ENCODE measurements around the gene PRKCZ.

The PRKCZ gene

GRCh38 chr1:2205191-2205952 lies 155.2 kb downstream of the PRKCZ start:
- H3K9me3 ChIP-seq (ENCODE audit: insufficient read depth, low read depth, low read length): peaks cover 2% of the 10 kb centered on the region
- peaks cover 6% of the 10 kb centered on the region for H3K79me2 ChIP-seq (ENCODE audit: control insufficient read depth, insufficient read depth, low read length, poor library complexity)
- no peak overlapping the region for H2BK5ac ChIP-seq (ENCODE audit: low read depth, low read length, poor library complexity)
- peaks cover 9 to 12% of the 10 kb centered on the region in 2 experiments for H3K4me1 ChIP-seq (ENCODE audit: control insufficient read depth in 1 of 2, insufficient read depth in 2 of 2, low read length in 2 of 2)
- H3K4me3 ChIP-seq (ENCODE audit: low read depth, low read length): peak overlapping the region; percentile 64
- WGBS (ENCODE audit: extremely low coverage, insufficient coverage, insufficient read length): no CpG with 5 or more reads among the region's 84 CpGs
- peak overlapping the region; percentile 83 for H4K8ac ChIP-seq (ENCODE audit: low read depth, low read length)
- peak; percentile 88 to 89 for DNase-seq
- peak overlapping the region; percentile 36 for H2AK5ac ChIP-seq (ENCODE audit: low read length)
- peak overlapping the region; percentile 34 for H2AFZ ChIP-seq (ENCODE audit: insufficient read depth, low read length, poor library complexity)
- no peaks in the 10 kb centered on the region for H3K36me3 ChIP-seq (ENCODE audit: control insufficient read depth in 1 of 2, insufficient read depth in 2 of 2, low read length in 2 of 2)
- H2BK120ac ChIP-seq (ENCODE audit: insufficient read depth, low read length, poor library complexity): peak overlapping the region; percentile 26
- H3K4me2 ChIP-seq (ENCODE audit: low read length): peak overlapping the region; percentile 75
- H3K14ac ChIP-seq (ENCODE audit: low read length): peak overlapping the region; percentile 68
- H3K79me1 ChIP-seq (ENCODE audit: low read length): peaks cover 8% of the 10 kb centered on the region
- H3K27me3 ChIP-seq (ENCODE audit: insufficient read depth, low read length): no peaks in the 10 kb centered on the region
- H3K23ac ChIP-seq (ENCODE audit: low read length): no peak overlapping the region
- H3K18ac ChIP-seq (ENCODE audit: low read length): peak overlapping the region; percentile 57
- H3K4ac ChIP-seq (ENCODE audit: low read depth, low read length): peak overlapping the region; percentile 13
- H3K9ac ChIP-seq (ENCODE audit: low read length): no peak overlapping the region
- H2BK12ac ChIP-seq (ENCODE audit: low read length): no peak overlapping the region
- H4K91ac ChIP-seq (ENCODE audit: low read depth, low read length): peak overlapping the region; percentile 31
- H3K27ac ChIP-seq (ENCODE audit: low read depth, low read length): peak overlapping the region; percentile 47
- H4K12ac ChIP-seq (ENCODE audit: low read depth, low read length): peak overlapping the region; percentile 43

- H3K4ac ChIP-seq (ENCODE audit: low read depth, low read length): no peak overlapping the region
- no CpG with 5 or more reads among the region's 16 CpGs for WGBS (ENCODE audit: extremely low coverage, insufficient coverage, insufficient read length)
- H2AFZ ChIP-seq (ENCODE audit: insufficient read depth, low read length, poor library complexity): no peak overlapping the region
- H3K14ac ChIP-seq (ENCODE audit: low read length): no peak overlapping the region
- peaks cover 6% of the 10 kb centered on the region for H3K79me2 ChIP-seq (ENCODE audit: control insufficient read depth, insufficient read depth, low read length, poor library complexity)
- no peak overlapping the region for H3K27ac ChIP-seq (ENCODE audit: low read depth, low read length)
- no peaks in the 10 kb centered on the region for H3K36me3 ChIP-seq (ENCODE audit: control insufficient read depth in 1 of 2, insufficient read depth in 2 of 2, low read length in 2 of 2)
- no peak overlapping the region for H3K4me2 ChIP-seq (ENCODE audit: low read length)
- no peak overlapping the region for H3K18ac ChIP-seq (ENCODE audit: low read length)
- peaks cover 9 to 13% of the 10 kb centered on the region in 2 experiments for H3K4me1 ChIP-seq (ENCODE audit: control insufficient read depth in 1 of 2, insufficient read depth in 2 of 2, low read length in 2 of 2)
- no peak overlapping the region for H2AK5ac ChIP-seq (ENCODE audit: low read length)
- no peak overlapping the region for H2BK120ac ChIP-seq (ENCODE audit: insufficient read depth, low read length, poor library complexity)
- no peak overlapping the region for H4K12ac ChIP-seq (ENCODE audit: low read depth, low read length)
- H3K9me3 ChIP-seq (ENCODE audit: insufficient read depth, low read depth, low read length): peaks cover 2% of the 10 kb centered on the region
- no peak overlapping the region for H3K9ac ChIP-seq (ENCODE audit: low read length)
- H2BK12ac ChIP-seq (ENCODE audit: low read length): no peak overlapping the region
- no peak overlapping the region for H4K8ac ChIP-seq (ENCODE audit: low read depth, low read length)
- H3K4me3 ChIP-seq (ENCODE audit: low read depth, low read length): no peak overlapping the region
- H3K79me1 ChIP-seq (ENCODE audit: low read length): peaks cover 8% of the 10 kb centered on the region
- no peak overlapping the region for H3K23ac ChIP-seq (ENCODE audit: low read length)
- no peak overlapping the region for H4K91ac ChIP-seq (ENCODE audit: low read depth, low read length)
- no peaks in the 10 kb centered on the region for H3K27me3 ChIP-seq (ENCODE audit: insufficient read depth, low read length)
- no peak overlapping the region for H2BK5ac ChIP-seq (ENCODE audit: low read depth, low read length, poor library complexity)
- no peak for DNase-seq
These were observed 156.7 kb downstream of the PRKCZ start for GRCh38 chr1:2206813-2207487.

DNA sequence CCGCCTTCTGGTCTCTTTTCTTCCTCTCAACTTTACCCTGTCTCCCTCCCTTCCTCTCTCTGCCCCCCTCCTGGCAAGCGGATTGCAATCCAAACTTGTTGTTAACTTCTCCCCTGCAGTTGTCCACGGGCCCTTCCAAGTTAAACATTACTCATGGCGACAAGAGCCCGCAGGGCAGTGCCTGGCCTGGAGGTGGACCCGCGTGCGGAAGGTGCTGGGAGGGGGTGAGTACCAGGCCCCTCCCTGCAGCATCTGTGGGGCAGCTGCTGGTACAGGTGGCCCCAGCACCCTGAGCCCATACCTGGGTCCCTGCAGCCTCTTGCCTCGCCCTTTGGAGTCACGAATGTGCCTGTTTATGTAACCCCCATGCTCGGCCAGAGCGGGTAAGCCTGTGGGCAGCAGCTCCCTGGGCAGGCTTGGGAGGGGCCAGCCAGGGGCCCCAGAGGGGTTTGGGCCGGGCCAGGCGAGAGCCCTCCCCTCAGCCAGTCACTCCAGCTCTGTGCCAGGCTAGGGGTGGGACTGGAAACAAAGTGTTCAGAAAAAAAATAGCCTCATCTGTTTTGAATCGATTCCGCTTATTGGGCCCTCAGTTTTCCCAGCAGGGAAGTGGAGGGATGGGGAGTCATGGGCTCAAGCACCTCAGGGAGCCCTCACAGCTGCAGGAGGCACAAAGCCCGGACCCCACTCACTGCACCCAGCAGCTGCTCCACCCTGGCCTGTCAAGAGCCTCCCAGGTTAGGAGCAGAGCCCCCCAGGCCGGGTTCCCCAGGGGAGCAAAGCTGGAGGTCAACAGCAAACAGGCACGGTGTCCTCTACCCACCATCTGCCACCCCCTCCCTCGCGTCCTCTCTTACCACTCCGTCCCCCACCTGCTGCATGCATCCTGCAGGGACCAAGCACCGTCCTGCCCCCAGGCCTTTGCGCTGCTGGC lies 158.4 kb downstream of the PRKCZ start:
- no peak overlapping the region for H4K8ac ChIP-seq (ENCODE audit: low read depth, low read length)
- no peaks in the 10 kb centered on the region for H3K27me3 ChIP-seq (ENCODE audit: insufficient read depth, low read length)
- no peak overlapping the region for H2BK12ac ChIP-seq (ENCODE audit: low read length)

GRCh38 chr1:2209400-2210083 lies 159.3 kb downstream of the PRKCZ start:
- H3K9me3 ChIP-seq (ENCODE audit: insufficient read depth, low read depth, low read length): no peaks in the 10 kb centered on the region
- peaks cover 14% of the 10 kb centered on the region for H3K79me2 ChIP-seq (ENCODE audit: control insufficient read depth, insufficient read depth, low read length, poor library complexity)
- no peak overlapping the region for H3K27ac ChIP-seq (ENCODE audit: low read depth, low read length)
- no CpG with 5 or more reads among the region's 18 CpGs for WGBS (ENCODE audit: extremely low coverage, insufficient coverage, insufficient read length)
- H3K14ac ChIP-seq (ENCODE audit: low read length): no peak overlapping the region
- H2AK5ac ChIP-seq (ENCODE audit: low read length): no peak overlapping the region
- DNase-seq: no peak
- H3K4me1 ChIP-seq (ENCODE audit: control insufficient read depth in 1 of 2, insufficient read depth in 2 of 2, low read length in 2 of 2): peaks cover 29% of the 10 kb centered on the region in 2 experiments
- H3K23ac ChIP-seq (ENCODE audit: low read length): no peak overlapping the region
- no peak overlapping the region for H4K91ac ChIP-seq (ENCODE audit: low read depth, low read length)
- H3K4ac ChIP-seq (ENCODE audit: low read depth, low read length): no peak overlapping the region
- H3K4me2 ChIP-seq (ENCODE audit: low read length): no peak overlapping the region
- H3K9ac ChIP-seq (ENCODE audit: low read length): no peak overlapping the region
- no peak overlapping the region for H2BK5ac ChIP-seq (ENCODE audit: low read depth, low read length, poor library complexity)
- H2BK12ac ChIP-seq (ENCODE audit: low read length): no peak overlapping the region
- no peak overlapping the region for H2BK120ac ChIP-seq (ENCODE audit: insufficient read depth, low read length, poor library complexity)
- H3K18ac ChIP-seq (ENCODE audit: low read length): no peak overlapping the region
- no peaks in the 10 kb centered on the region for H3K27me3 ChIP-seq (ENCODE audit: insufficient read depth, low read length)
- no peak overlapping the region for H4K8ac ChIP-seq (ENCODE audit: low read depth, low read length)
- H3K4me3 ChIP-seq (ENCODE audit: low read depth, low read length): no peak overlapping the region
- no peak overlapping the region for H2AFZ ChIP-seq (ENCODE audit: insufficient read depth, low read length, poor library complexity)
- no peak overlapping the region for H4K12ac ChIP-seq (ENCODE audit: low read depth, low read length)
- H3K36me3 ChIP-seq (ENCODE audit: control insufficient read depth in 1 of 2, insufficient read depth in 2 of 2, low read length in 2 of 2): no peaks in the 10 kb centered on the region
- H3K79me1 ChIP-seq (ENCODE audit: low read length): peaks cover 21% of the 10 kb centered on the region

More for the DNA sequence above, 158.4 kb downstream of the PRKCZ start:
- Histone ChIP-seq H3K4ac (ENCODE audit: low read depth, low read length) (no peak overlapping the region), H3K18ac (ENCODE audit: low read length) (no peak overlapping the region), H2BK5ac (ENCODE audit: low read depth, low read length, poor library complexity) (no peak overlapping the region), H2AK5ac (ENCODE audit: low read length) (no peak overlapping the region), H3K4me3 (ENCODE audit: low read depth, low read length) (no peak overlapping the region), H2BK120ac (ENCODE audit: insufficient read depth, low read length, poor library complexity) (no peak overlapping the region), H4K91ac (ENCODE audit: low read depth, low read length) (no peak overlapping the region), H4K12ac (ENCODE audit: low read depth, low read length) (no peak overlapping the region), H3K27ac (ENCODE audit: low read depth, low read length) (no peak overlapping the region), H3K79me1 (ENCODE audit: low read length) (peaks cover 22% of the 10 kb centered on the region), H3K36me3 (ENCODE audit: control insufficient read depth in 1 of 2, insufficient read depth in 2 of 2, low read length in 2 of 2) (no peaks in the 10 kb centered on the region), H2AFZ (ENCODE audit: insufficient read depth, low read length, poor library complexity) (no peak overlapping the region), H3K14ac (ENCODE audit: low read length) (no peak overlapping the region), H3K9me3 (ENCODE audit: insufficient read depth, low read depth, low read length) (peaks cover 2% of the 10 kb centered on the region), H3K4me2 (ENCODE audit: low read length) (no peak overlapping the region), H3K23ac (ENCODE audit: low read length) (no peak overlapping the region), H3K4me1 (ENCODE audit: control insufficient read depth in 1 of 2, insufficient read depth in 2 of 2, low read length in 2 of 2) (peaks cover 24 to 27% of the 10 kb centered on the region in 2 experiments), H3K9ac (ENCODE audit: low read length) (no peak overlapping the region), H3K79me2 (ENCODE audit: control insufficient read depth, insufficient read depth, low read length, poor library complexity) (peaks cover 17% of the 10 kb centered on the region)
- DNase-seq: peak; percentile 81 to 82
- WGBS (ENCODE audit: extremely low coverage, insufficient coverage, insufficient read length): no CpG with 5 or more reads among the region's 24 CpGs
